HG03565 (cell line): Measurements from ENCODE around the gene F2.
"Not testable (repeated sequence)": the region's sequence is repeated elsewhere in the genome, so short reads cannot be mapped to it uniquely, and the experiment has no call there.

Source experiments
- ATAC-seq: cut with Tn5 transposase; IDR thresholded peaks from one replicate; pipeline ENCODE4 v1.9.1; 2021; ENCODE audit warnings: mild to moderate bottlenecking, moderate library complexity; ENCODE audit not compliant: unreplicated experiment

The F2 gene

GRCh38 chr11:46719048-46719542, at the start of gene F2:
Gene F2, plus strand, starts transcription at chr11:46719213. Its CDS starts 23 bp downstream, at chr11:46719236.
- ATAC-seq: no peak

- no peak for ATAC-seq
These were observed 49.3 kb upstream of the F2 start for GRCh38 chr11:46669711-46670139.

DNA sequence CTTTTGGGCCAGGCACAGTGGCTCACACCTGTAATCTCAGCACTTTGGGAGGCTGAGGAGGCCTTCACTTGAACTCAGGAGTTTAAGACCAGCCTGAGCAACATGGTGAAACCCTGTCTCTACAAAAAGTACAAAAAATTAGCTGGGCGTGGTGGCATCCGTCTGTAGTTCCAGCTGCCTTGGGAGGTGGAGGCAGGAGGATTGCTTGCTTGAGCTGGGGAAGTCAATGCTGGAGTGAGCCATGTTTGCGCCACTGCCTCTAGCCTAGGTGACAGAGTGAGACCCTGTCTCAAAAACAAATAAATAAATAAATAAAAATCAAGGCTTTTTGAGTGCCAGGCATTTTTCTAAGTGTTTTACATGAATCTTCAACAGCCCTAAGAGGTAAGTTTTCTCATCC, 48.5 kb upstream of the F2 start:
- not testable (repeated sequence) for ATAC-seq

GRCh38 chr11:46671958-46672315, 47.1 kb upstream of the F2 start:
- ATAC-seq: no peak

DNA sequence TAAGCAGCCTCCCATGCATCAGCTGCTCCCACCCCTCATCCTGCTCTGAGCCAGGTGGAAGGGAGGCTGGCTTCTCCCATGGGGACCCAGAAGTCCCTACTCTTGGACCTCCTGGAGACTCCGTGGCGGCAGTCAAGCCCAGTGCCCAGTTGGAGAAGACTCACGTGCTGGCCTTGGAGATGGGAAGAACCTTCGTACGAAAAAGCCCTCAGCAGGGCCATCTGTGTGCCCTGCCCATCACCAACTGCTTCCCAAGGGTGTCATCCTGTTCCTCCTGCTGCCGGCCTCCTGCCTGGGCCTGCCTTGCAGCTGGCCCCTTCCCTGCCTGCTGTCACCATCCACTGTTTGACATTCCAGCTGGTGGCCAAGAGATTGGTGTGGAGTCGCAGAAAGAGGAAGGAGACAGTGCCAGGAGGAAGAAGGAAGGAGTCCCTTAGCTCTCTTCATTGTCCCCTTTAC, 46.6 kb upstream of the F2 start:
- ATAC-seq: no peak

DNA sequence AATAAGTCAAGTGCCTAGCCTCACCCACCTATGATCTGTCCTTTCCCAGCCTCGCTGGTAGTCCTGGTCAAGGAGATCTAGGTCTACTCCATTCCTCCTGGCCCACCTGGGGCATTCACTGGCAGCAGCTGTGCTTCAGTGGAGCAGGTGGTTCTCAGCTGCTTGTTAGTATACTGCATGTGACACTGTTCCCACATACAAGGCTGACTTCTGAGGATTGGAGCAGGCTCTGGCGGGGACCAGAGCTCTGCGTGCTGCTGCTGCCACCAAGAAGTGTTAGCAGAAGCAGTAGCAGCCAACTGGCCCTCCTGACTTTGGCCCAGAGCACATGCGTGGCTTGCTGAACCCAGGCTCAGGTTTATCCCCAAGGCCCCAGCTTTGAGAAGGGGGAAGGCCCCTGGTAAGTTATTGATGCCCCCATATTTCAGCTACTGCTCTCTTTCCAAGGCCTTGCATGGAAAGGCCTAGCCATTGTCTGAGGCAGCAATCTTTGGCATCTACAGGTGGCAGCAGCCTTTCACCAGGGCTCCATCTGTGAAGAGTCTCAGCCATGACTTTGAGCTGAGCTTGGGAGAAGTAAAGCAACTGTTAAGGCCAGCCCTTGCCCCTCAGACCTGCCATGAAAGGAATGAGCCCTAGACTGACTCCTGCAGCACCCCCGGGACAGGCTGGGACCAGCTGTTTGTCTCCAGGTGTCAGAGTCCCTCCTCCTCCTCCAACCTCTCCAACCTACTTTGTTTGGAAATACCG, 45.1 kb upstream of the F2 start:
- ATAC-seq: no peak

- no peak for ATAC-seq
These were observed 44.3 kb upstream of the F2 start for GRCh38 chr11:46674463-46675287.

GRCh38 chr11:46675288-46675851, 43.6 kb upstream of the F2 start:
- no peak for ATAC-seq

- no peak for ATAC-seq
These were observed 43.1 kb upstream of the F2 start for GRCh38 chr11:46675949-46676348.

GRCh38 chr11:46676436-46677158, 42.4 kb upstream of the F2 start:
- no peak for ATAC-seq

DNA sequence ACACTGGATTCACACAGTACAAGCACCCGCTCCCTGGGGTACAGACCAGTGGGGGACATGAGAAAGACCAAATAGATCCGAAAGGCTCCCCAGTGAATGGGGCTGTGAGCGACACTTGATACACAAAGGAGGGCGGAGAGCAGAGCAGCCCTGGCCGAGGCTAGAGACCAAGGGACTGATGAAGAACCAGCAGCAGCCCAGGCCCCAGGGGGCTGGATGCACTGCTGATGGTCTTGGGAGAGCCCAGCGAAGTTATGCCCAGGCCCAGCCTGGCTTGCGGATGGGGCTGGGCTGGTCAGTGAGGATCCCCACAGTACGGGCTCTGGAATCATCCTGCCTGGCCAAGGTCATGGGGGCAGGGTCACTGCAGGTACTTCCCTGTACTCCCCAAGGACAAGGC, 41.8 kb upstream of the F2 start:
- no peak for ATAC-seq

- no peak for ATAC-seq
These were observed 40.8 kb upstream of the F2 start for GRCh38 chr11:46677991-46678740.

- no peak for ATAC-seq
These were observed 40.3 kb upstream of the F2 start for GRCh38 chr11:46678741-46679130.

DNA sequence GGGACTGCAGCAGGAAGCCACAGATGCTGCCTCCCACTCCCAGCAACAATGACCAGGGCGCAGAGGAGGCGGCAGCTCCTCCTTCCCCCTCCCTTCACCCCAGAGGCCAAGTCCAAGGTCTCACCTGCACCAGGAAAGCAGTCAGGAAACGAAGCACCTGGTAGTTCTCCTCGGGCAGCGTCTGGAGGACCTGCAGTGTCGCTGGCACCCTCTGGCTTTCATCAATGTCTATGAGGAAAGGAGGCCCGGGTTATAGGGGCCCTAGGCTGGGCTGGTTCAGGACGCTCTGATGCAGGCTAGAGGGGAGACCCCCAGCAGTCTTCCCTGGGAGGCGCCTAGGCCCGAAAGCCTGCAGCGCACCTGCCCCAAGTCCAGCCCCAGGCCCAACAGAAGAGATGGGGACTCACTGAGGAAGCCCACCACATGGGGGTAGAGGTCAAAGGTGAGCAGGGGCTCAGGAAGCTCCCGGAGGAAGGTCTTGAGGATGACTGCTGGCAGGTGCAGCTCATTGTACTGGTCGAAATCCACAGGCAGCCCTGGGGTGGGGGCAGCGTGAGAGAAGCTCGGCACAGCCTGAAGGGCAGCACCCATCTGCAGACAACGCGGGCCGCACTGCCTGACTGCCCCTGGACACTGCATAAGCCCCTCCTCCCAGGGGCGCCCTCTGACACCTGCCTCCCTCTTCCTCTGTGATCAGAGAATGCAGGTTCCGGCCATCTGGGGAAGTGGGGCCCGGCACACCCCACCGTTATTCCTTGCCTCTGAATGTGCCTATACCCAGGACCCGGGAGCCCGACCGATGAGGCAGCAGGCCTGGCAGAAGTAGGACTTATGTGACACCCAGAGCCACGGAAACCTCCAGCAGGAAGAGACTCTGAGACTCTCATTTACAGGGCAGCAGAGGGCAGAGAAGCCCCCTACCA, 39.5 kb upstream of the F2 start:
- no peak for ATAC-seq

DNA sequence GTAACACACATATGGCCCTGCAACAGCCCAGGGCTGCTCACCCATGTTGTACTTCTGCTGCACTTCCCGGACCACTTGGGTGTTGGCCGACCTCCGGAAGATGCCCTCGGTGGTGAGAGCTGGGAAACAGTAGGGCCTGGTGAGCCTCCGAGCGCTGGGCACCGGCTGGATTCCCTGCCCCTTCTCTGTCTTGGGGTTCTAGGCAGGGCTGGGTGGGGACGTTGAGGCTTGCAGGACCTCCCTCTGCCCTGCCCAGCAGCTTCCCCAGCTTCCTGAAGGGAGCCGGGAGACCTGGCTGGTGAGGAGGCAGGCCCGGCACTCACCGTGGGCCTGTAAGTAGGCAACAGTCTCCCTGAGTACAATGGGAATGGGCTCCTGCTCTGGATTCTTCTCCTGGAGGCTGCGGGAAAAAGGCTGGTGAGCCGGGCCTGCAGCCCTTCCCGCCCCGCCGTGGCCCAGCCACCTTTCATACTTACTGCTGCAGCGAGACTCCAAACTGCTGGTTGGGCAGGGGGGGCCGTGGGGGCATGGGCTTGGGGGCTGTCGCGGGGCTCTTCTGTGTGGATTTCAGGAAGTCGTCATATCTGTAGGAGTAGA, 38.8 kb upstream of the F2 start:
- ATAC-seq: no peak

GRCh38 chr11:46680815-46681214, 38.2 kb upstream of the F2 start:
- ATAC-seq: no peak

DNA sequence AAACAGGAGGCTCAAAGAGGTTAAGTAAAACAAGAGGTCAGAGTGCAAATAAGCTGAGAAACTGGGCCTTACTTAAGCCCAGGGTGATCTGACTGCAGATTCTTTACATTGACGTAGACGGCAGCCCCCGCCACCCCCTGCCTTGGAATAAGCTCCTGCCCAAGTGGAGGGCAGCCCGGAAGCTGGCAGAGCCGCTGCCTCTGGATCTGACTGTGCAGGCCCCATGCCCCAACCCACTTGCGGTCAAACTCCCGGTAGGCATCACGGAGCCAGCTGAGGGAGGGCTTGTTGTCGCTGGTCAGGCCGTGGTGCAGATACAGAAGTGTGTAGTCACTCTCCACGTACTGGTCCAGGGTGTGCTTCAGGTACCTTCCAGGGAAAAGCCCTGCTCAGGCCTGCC, 37.2 kb upstream of the F2 start:
- no peak for ATAC-seq

DNA sequence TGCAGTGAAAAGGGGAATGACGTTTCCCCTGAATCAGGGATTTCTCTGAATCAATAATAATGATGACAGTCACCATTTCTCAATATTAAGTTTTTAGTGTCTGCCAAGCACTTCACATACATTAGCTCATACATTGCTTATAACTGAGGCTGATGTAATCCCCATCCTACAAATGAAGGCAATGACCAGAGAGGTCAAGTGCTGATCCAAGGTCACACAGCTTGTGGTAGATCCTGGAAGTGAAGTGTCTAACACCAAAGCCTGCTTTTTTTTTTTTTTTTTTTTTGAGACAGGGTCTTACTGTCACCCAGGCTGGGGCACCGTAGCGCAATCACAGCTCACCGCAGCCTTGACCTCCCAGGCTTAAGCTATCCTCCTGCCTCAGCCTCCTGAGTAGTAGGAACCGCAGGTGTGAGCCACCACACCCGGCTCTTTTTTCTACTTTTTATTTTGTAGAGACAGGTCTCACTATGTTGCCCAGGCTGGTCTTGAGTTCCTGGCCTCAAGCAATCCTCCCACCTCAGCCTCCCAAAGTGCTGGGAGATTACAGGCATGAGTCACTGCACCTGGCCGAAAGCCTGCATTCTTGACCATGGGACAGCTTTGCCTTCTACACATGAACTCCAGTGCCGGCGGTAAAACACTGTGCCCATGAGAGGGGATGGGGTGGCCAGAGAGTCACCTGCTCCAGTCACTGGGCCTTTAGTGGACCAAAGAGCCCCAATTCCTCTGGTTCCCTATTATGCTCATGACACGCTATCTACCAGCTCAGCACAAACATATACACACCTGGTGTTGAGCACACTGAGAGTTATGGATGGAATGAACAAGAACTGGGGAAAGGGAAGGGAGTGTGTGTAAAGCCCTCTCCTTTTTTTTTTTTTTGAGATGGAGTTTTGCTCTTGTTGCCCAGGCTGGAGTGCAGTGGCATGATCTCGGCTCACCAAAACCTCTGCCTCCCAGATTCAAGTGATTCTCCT, 36.0 kb upstream of the F2 start:
- no peak for ATAC-seq
